Thyroid gland (tissue), 4 donors: Measurements from ENCODE around the gene ADAM22.

Experiments
- POLR2A ChIP-seq, 2 donors: fragments of 450-650 bp; IDR thresholded peaks; one replicate each; pipeline ENCODE4 v1.6.1; 2017; ENCODE audit warnings: antibody characterized with exemption in 2 of 2, mild to moderate bottlenecking in 2 of 2, moderate library complexity in 1 of 2
- TF ChIP-seq, protein P1 (sequence below), 6 experiments: fragments of 200-600 bp in 3 of 6; fragments of 450-650 bp in 3 of 6; sonication (generic) in 3 of 6; IDR thresholded peaks; one replicate each; pipeline ENCODE4 v1.5.1; 2016 to 2019; ENCODE audit warnings: antibody characterized with exemption in 6 of 6, mild to moderate bottlenecking in 2 of 6, inconsistent platforms in 1 of 6, moderate library complexity in 1 of 6

DNA sequence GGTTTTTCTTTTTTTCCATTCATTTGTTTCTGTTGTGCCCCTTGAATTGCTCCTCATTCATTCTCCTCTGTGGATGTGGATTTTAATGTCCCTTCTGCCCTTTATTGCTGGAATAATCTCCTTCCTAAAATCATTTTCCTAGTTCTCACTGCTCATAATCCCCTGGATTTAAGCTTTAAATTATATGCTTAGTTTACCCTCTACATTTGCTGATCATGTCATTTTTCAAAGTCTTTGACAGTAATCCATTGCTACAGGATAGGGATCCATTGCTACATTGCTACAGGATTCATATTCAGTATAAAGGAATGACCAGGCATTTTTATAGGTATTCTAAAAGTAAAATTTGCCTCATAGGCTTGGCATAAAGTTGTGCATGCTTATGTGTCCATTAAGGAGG is 14.3 kb downstream of the ADAM22 start:
- TF ChIP-seq POLR2A (IDR thresholded peaks at IDR 0.05) = no peak
- TF ChIP-seq, protein P1, sequence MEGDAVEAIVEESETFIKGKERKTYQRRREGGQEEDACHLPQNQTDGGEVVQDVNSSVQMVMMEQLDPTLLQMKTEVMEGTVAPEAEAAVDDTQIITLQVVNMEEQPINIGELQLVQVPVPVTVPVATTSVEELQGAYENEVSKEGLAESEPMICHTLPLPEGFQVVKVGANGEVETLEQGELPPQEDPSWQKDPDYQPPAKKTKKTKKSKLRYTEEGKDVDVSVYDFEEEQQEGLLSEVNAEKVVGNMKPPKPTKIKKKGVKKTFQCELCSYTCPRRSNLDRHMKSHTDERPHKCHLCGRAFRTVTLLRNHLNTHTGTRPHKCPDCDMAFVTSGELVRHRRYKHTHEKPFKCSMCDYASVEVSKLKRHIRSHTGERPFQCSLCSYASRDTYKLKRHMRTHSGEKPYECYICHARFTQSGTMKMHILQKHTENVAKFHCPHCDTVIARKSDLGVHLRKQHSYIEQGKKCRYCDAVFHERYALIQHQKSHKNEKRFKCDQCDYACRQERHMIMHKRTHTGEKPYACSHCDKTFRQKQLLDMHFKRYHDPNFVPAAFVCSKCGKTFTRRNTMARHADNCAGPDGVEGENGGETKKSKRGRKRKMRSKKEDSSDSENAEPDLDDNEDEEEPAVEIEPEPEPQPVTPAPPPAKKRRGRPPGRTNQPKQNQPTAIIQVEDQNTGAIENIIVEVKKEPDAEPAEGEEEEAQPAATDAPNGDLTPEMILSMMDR (IDR thresholded peaks at IDR 0.05) = no peak
